Sigmoid colon (tissue), 7 donors: Measurements from ENCODE around the gene C1QTNF1. TPM values are rescaled to one million over a fixed set of nuclear protein-coding genes. Genes with fewer than 3 reads are reported as not detected.

Experiments
- DNase-seq: peaks from one replicate; pipeline ENCODE4 v3.0.0-alpha.2; 2019
- H3K27ac ChIP-seq, 4 donors: fragments of 200-600 bp; sonication (generic); one replicate each; pipeline ENCODE4 v1.5.1; 2016 to 2019; ENCODE audit warnings: mild to moderate bottlenecking in 1 of 4
- H3K27me3 ChIP-seq, 3 donors: fragments of 200-600 bp; sonication (generic); one replicate each; pipeline ENCODE4 v1.5.1; 2019; ENCODE audit warnings: mild to moderate bottlenecking in 1 of 3
- H3K36me3 ChIP-seq, 4 donors: fragments of 200-600 bp; sonication (generic); one replicate each; pipeline ENCODE4 v1.5.1; 2016 to 2019
- H3K4me1 ChIP-seq, 4 donors: fragments of 200-600 bp; sonication (generic); one replicate each; pipeline ENCODE4 v1.5.1; 2017 to 2019
- H3K4me3 ChIP-seq, 4 donors: fragments of 200-600 bp; sonication (generic); one replicate each; pipeline ENCODE4 v1.5.1; 2017 to 2019; ENCODE audit warnings: mild to moderate bottlenecking in 2 of 4, moderate library complexity in 1 of 4
- H3K9me3 ChIP-seq, 4 donors: fragments of 200-600 bp in 3 of 4; sonication (generic) in 3 of 4; one replicate each; pipeline versions ENCODE4 v1.5.1 to v1.6.1; 2013 to 2019
- CTCF ChIP-seq, 4 experiments: fragments of 450-650 bp in 3 of 4; fragments of 200-600 bp in 1 of 4; IDR thresholded peaks; one replicate each; pipeline ENCODE4 v1.5.1; 2016 to 2019; ENCODE audit warnings: antibody characterized with exemption in 4 of 4, mild to moderate bottlenecking in 3 of 4, moderate library complexity in 2 of 4
- EP300 ChIP-seq, 4 donors: sonication (generic); formaldehyde crosslinking; IDR thresholded peaks; one replicate each; pipeline ENCODE4 v1.6.1; 2017; ENCODE audit warnings: antibody characterized with exemption in 4 of 4
- POLR2A ChIP-seq, 2 donors: fragments of 450-650 bp; IDR thresholded peaks; one replicate each; pipeline ENCODE4 v1.6.1; 2016; ENCODE audit warnings: antibody characterized with exemption in 2 of 2, mild to moderate bottlenecking in 2 of 2, moderate library complexity in 2 of 2
- POLR2AphosphoS5 ChIP-seq, 4 donors: sonication (generic); formaldehyde crosslinking; IDR thresholded peaks; one replicate each; pipeline ENCODE4 v1.6.1; 2017; ENCODE audit warnings: antibody characterized with exemption in 4 of 4
- WGBS, 2 donors: extraction: QIAGEN DNeasy Blood & Tissue Kit; methylation state at CpG; one replicate each; pipeline ENCODE4 v1.1.7; 2013; 5-methylcytosine and 5-hydroxymethylcytosine counted together
- intact Hi-C: fragments of 100-400 bp; cut with DNase I; formaldehyde crosslinking; loops from one replicate; pipeline ENCODE4 v1.15.1; 2023
- polyA plus RNA-seq, 3 donors: library from polyadenylated mRNA; stranded (reverse); fragments of 200-250 nt; gene quantifications; one replicate each; pipeline ENCODE4 v1.2.3, GENCODE V29; 2013
- total RNA-seq, 4 donors: library from RNA; depleted of rRNA; stranded (reverse); fragments of >200 nt; gene quantifications; one replicate each; pipeline ENCODE4 v1.1.0, GENCODE V29; 2016
- donor health status: healthy with polysubstance abuse.
- donor health status: Bipolar disorder and iron deficiency.
- donor health status: healthy.

The C1QTNF1 gene
- total and polyA plus RNA-seq, 7 donors = 1.4 to 34.6 (median 23.9) TPM

- intact Hi-C loops = no loop called here
- TF ChIP-seq POLR2A (IDR thresholded peaks at IDR 0.05) (no peak), CTCF (IDR thresholded peaks at IDR 0.05) (no peak)
- Histone ChIP-seq H3K27ac (peak overlapping the region in 1 of 4 donors; percentile 33), H3K27me3 (peaks cover 0 to 42% (median 0%) of the 10 kb centered on the region in 3 donors), H3K4me3 (no peak overlapping the region), H3K4me1 (peaks cover 0 to 25% (median 20%) of the 10 kb centered on the region in 4 donors), H3K36me3 (peaks cover 0 to 41% (median 2%) of the 10 kb centered on the region in 4 donors), H3K9me3 (no peaks in the 10 kb centered on the region)
- 11 to 13% methylated on average over 52 of the region's 52 CpGs for WGBS, 2 donors
- DNase-seq = no peak
These were observed 73.5 kb downstream of the C1QTNF1 start for GRCh38 chr17:79097226-79098055.

GRCh38 chr17:79098282-79098867 is 74.4 kb downstream of the C1QTNF1 start:
- Histone ChIP-seq H3K27ac (no peak overlapping the region), H3K4me3 (no peak overlapping the region), H3K9me3 (no peaks in the 10 kb centered on the region), H3K36me3 (peaks cover 0 to 46% (median 2%) of the 10 kb centered on the region in 4 donors), H3K4me1 (peaks cover 0 to 25% (median 20%) of the 10 kb centered on the region in 4 donors), H3K27me3 (peaks cover 0 to 50% (median 0%) of the 10 kb centered on the region in 3 donors)
- TF ChIP-seq POLR2AphosphoS5 (IDR thresholded peaks at IDR 0.05) (peak in 1 of 4 donors; percentile 12), POLR2A (IDR thresholded peaks at IDR 0.05) (no peak), EP300 (IDR thresholded peaks at IDR 0.05) (no peak), CTCF (IDR thresholded peaks at IDR 0.05) (no peak)
- WGBS, 2 donors = 15 to 45% methylated on average over 16 of the region's 16 CpGs
- intact Hi-C loops = no loop called here
- no peak for DNase-seq

Other genes with a start within 250 kb of the C1QTNF1 start
- gene CYTH1, start 241.9 kb upstream of the C1QTNF1 start, total RNA-seq = 10 to 100 TPM; 26.7 to 38.5 (median 35.2) TPM
- gene CYTH1, start 241.9 kb upstream of the C1QTNF1 start, polyA plus RNA-seq = 10 to 100 TPM; 56.5 to 83.8 (median 64.3) TPM
- 10 to 100 TPM; 18.5 to 49.3 (median 35.9) TPM for gene USP36, start 183.4 kb upstream of the C1QTNF1 start, total RNA-seq
- 10 to 100 TPM in 2 of 3 donors, 1 to 10 TPM in 1; 6.7 to 28.6 (median 13.8) TPM for gene USP36, start 183.4 kb upstream of the C1QTNF1 start, polyA plus RNA-seq
- gene CEP295NL, start 121.0 kb upstream of the C1QTNF1 start, total RNA-seq = 10 to 100 TPM in 1 of 4 donors, 1 to 10 TPM in 3; 1.3 to 13.8 (median 2.3) TPM
- gene CEP295NL, start 121.0 kb upstream of the C1QTNF1 start, polyA plus RNA-seq = under 1 TPM in 1 of 3 donors, not detected in 2; 0.89 TPM
- 100 to 1,000 TPM; 142 to 227 (median 151) TPM for gene TIMP2, start 98.8 kb upstream of the C1QTNF1 start, total RNA-seq
- 10 to 100 TPM; 16.4 to 58.8 (median 47.4) TPM for gene TIMP2, start 98.8 kb upstream of the C1QTNF1 start, polyA plus RNA-seq
- gene LGALS3BP, start 44.2 kb upstream of the C1QTNF1 start, total RNA-seq = 100 to 1,000 TPM; 134 to 277 (median 186) TPM
- 100 to 1,000 TPM in 2 of 3 donors, 10 to 100 TPM in 1; 92.5 to 415 (median 138) TPM for gene LGALS3BP, start 44.2 kb upstream of the C1QTNF1 start, polyA plus RNA-seq
- gene CANT1, start 14.4 kb upstream of the C1QTNF1 start, total RNA-seq = 10 to 100 TPM; 11.1 to 19.1 (median 13.4) TPM
- gene CANT1, start 14.4 kb upstream of the C1QTNF1 start, polyA plus RNA-seq = 100 to 1,000 TPM in 1 of 3 donors, 10 to 100 TPM in 2; 51.1 to 132 (median 60.3) TPM
- gene ENGASE, start 50.7 kb downstream of the C1QTNF1 start, total RNA-seq = 10 to 100 TPM; 14.3 to 26.3 (median 14.4) TPM
- gene ENGASE, start 50.7 kb downstream of the C1QTNF1 start, polyA plus RNA-seq = 10 to 100 TPM in 2 of 3 donors, 1 to 10 TPM in 1; 7.2 to 55.9 (median 10.6) TPM